VCaP (cell line): ENCODE data around the gene MMS19.
"Not testable (repeated sequence)": the region's sequence is repeated elsewhere in the genome, so short reads cannot be mapped to it uniquely, and the experiment has no call there.

Experiments used
- H3K27ac ChIP-seq: fragments of 450-650 bp; 2 replicates; pipeline ENCODE4 v1.5.1; 2017
- CTCF ChIP-seq: fragments of 450-650 bp; conservative IDR thresholded peaks from 2 replicates; pipeline ENCODE4 v1.5.1; 2017; ENCODE audit warnings: mild to moderate bottlenecking, moderate library complexity

MMS19 gene

DNA sequence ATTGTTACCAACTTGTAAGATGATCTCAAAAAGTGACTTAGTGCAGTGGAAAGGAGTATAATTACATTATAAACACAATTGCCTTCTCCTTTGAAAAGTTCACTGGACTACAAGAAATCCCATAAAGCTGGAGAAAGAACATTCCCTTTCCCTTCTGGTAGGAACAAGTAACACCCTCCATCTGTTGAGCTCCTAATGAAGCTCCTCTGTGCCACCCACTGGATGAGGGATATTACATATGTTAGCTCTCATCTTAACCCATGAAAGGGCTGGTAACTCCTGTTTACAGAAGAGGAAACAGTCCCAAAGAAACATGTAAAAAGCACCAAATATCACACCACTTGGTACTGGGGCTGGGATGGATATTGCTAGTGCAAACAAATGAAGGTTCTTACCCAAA is 64.2 kb downstream of the MMS19 start:
- TF ChIP-seq CTCF, result no peak
- no peak overlapping the region for H3K27ac ChIP-seq

DNA sequence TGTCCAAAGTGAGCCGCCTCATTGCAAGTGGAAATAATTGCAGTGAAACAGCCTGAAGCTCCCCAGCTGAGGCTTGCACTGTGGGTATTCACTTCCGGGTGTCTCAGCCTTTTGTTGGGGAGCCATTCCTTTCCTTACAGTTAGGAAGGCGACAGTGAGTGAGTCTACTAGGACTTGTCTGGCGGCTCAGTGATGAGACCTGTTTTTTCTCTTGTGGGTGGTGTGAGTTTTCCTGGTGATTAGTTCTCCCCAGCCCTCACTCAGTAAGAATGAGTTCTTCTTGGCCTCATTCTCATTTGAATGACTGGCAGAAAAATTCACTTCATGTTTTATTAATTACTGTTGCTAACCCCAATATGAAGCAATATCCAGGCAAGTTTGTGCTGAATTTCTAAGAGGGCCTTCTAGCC is 69.6 kb downstream of the MMS19 start:
- TF ChIP-seq CTCF, result no peak
- peak overlapping the region; percentile 95 for H3K27ac ChIP-seq

DNA sequence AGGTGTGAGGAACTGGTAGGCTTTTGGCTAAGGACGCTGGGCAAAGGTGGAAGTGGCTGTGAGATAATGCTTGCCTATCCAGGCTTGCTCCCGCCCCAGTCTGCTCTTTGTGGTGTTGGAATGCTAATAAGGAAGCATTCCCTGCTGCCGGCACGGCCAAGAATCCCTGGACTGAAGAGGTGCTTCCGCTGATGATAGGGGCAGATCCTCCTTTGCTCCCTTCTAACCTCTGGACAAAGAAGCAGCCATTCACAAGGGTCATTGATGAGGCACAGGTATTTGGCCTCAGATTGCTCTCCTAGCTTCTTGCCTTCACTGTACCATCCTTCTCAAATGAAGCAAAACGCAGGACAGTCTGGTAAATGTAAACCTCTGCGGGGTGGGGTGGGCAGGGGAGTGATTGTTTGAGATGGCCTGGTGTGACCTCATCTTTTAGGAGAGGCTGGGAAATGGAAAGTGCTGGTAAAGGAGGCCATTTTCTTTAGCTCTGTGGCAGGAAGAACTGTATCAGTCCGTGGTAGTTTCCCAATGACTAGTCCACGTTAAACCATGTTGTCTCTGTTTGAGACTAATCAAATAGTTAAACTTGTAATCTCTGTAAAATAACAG is 70.5 kb downstream of the MMS19 start:
- H3K27ac ChIP-seq, result peak overlapping the region; percentile 95
- TF ChIP-seq CTCF, result no peak

- TF ChIP-seq CTCF, result no peak
- H3K27ac ChIP-seq, result peak overlapping the region; percentile 95
Measured at GRCh38 chr10:97426776-97427570, 71.2 kb downstream of the MMS19 start.

DNA sequence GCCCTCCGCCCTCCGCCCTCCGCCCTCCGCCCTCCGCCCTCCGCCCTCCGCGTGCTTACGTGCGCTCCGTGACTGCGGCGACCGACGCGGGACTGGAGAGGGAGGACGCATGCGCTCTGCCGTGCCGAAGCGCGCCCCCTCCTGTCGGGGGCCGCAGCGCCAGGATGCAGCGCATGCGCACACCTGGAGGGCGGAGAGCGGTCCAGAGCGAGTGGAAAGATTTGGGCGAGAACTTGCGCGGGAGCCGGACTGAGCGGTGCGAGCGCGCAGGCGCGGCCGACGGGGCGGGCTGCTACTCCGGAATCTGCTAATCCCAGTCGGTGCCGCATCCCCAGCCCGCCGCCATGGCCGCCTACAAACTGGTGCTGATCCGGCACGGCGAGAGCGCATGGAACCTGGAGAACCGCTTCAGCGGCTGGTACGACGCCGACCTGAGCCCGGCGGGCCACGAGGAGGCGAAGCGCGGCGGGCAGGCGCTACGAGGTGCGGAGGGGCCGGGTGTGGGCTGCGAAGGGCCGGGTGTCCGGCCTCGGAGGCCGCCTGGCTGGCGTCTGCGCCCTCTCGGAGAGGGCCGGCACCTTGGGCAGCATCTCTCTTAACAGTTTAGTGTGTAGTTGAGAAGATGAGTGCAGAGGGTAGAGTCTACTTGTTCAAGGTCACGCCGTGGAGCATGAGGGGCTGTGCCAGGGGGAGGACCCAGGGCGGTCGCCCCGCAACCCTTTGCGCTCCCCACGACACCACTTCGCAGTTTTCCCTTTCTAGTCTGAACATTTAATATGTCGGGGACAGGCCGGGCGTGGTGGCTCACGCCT is 72.1 kb downstream of the MMS19 start, which contains the start of gene PGAM1:
Gene PGAM1 (plus strand): TSS at position 228 of the 812 bp plus-strand sequence. CDS start 117 bp downstream, at position 345.
- TF ChIP-seq CTCF, result peak; percentile 80

DNA sequence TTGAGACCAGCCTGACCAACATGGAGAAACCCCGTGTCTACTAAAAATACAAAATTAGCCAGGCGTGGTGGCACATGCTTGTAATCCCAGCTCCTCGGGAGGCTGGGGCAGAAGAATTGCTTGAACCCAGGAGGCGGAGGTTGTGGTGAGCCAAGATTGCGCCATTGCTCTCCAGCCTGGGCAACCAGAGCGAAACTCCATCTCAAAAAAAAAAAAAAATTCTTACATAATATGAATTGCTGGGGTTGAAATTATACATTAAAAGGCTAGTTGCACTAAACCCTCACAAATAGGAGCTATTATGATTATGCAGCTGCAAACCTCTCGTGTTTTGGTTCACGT is 74.5 kb downstream of the MMS19 start:
- H3K27ac ChIP-seq, result not testable (repeated sequence)

More for the DNA sequence above, 72.1 kb downstream of the MMS19 start, which contains the start of gene PGAM1:
- H3K27ac ChIP-seq, result peak within 1 kb of the TSS; percentile 95

GRCh38 chr10:97416565-97416964 is 81.7 kb downstream of the MMS19 start:
- TF ChIP-seq CTCF, result no peak
- no peak overlapping the region for H3K27ac ChIP-seq
